ENCODE data around the gene CMTM8. TPM values are rescaled to one million over a fixed set of nuclear protein-coding genes. Genes with fewer than 3 reads are reported as not detected.

Gene CMTM8
- total RNA-seq, 1 experiment from 2014 or later: 9.0 TPM

GRCh38 chr3:32202496-32202895, 36.0 kb upstream of the CMTM8 start:
- ChIA-PET POLR2A (no interaction called here), CTCF (no interaction called here)
- DNase-seq (ENCODE audit: low spot score) (no peak), ATAC-seq (no peak)
- TF ChIP-seq MYBL2 (CRISPR knock-in tag; IDR thresholded peaks at IDR 0.05) (no peak), RELA (CRISPR knock-in tag; IDR thresholded peaks at IDR 0.05; ENCODE audit: borderline replicate concordance) (no peak), SMAD3 (CRISPR knock-in tag; IDR thresholded peaks at IDR 0.05; ENCODE audit: borderline replicate concordance) (no peak), CREM (CRISPR knock-in tag; IDR thresholded peaks at IDR 0.05) (no peak), ETV6 (CRISPR knock-in tag; IDR thresholded peaks at IDR 0.05) (no peak), CREB1 (CRISPR knock-in tag; IDR thresholded peaks at IDR 0.05) (no peak), NR2C2 (CRISPR knock-in tag; IDR thresholded peaks at IDR 0.05) (no peak), MAX (CRISPR knock-in tag; IDR thresholded peaks at IDR 0.05) (no peak), NFATC4 (CRISPR knock-in tag; IDR thresholded peaks at IDR 0.05) (no peak)
- TF ChIP-seq, protein P1, sequence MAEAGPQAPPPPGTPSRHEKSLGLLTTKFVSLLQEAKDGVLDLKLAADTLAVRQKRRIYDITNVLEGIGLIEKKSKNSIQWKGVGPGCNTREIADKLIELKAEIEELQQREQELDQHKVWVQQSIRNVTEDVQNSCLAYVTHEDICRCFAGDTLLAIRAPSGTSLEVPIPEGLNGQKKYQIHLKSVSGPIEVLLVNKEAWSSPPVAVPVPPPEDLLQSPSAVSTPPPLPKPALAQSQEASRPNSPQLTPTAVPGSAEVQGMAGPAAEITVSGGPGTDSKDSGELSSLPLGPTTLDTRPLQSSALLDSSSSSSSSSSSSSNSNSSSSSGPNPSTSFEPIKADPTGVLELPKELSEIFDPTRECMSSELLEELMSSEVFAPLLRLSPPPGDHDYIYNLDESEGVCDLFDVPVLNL (CRISPR knock-in tag; IDR thresholded peaks at IDR 0.05; ENCODE audit: borderline replicate concordance, low read depth): no peak
- TF ChIP-seq, protein P2, sequence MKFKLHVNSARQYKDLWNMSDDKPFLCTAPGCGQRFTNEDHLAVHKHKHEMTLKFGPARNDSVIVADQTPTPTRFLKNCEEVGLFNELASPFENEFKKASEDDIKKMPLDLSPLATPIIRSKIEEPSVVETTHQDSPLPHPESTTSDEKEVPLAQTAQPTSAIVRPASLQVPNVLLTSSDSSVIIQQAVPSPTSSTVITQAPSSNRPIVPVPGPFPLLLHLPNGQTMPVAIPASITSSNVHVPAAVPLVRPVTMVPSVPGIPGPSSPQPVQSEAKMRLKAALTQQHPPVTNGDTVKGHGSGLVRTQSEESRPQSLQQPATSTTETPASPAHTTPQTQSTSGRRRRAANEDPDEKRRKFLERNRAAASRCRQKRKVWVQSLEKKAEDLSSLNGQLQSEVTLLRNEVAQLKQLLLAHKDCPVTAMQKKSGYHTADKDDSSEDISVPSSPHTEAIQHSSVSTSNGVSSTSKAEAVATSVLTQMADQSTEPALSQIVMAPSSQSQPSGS (CRISPR knock-in tag; IDR thresholded peaks at IDR 0.05; ENCODE audit: borderline replicate concordance, low read depth): no peak
- TF ChIP-seq, protein P3, sequence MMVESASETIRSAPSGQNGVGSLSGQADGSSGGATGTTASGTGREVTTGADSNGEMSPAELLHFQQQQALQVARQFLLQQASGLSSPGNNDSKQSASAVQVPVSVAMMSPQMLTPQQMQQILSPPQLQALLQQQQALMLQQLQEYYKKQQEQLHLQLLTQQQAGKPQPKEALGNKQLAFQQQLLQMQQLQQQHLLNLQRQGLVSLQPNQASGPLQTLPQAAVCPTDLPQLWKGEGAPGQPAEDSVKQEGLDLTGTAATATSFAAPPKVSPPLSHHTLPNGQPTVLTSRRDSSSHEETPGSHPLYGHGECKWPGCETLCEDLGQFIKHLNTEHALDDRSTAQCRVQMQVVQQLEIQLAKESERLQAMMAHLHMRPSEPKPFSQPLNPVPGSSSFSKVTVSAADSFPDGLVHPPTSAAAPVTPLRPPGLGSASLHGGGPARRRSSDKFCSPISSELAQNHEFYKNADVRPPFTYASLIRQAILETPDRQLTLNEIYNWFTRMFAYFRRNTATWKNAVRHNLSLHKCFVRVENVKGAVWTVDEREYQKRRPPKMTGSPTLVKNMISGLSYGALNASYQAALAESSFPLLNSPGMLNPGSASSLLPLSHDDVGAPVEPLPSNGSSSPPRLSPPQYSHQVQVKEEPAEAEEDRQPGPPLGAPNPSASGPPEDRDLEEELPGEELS (CRISPR knock-in tag; IDR thresholded peaks at IDR 0.05): no peak
- TF ChIP-seq, protein P4, sequence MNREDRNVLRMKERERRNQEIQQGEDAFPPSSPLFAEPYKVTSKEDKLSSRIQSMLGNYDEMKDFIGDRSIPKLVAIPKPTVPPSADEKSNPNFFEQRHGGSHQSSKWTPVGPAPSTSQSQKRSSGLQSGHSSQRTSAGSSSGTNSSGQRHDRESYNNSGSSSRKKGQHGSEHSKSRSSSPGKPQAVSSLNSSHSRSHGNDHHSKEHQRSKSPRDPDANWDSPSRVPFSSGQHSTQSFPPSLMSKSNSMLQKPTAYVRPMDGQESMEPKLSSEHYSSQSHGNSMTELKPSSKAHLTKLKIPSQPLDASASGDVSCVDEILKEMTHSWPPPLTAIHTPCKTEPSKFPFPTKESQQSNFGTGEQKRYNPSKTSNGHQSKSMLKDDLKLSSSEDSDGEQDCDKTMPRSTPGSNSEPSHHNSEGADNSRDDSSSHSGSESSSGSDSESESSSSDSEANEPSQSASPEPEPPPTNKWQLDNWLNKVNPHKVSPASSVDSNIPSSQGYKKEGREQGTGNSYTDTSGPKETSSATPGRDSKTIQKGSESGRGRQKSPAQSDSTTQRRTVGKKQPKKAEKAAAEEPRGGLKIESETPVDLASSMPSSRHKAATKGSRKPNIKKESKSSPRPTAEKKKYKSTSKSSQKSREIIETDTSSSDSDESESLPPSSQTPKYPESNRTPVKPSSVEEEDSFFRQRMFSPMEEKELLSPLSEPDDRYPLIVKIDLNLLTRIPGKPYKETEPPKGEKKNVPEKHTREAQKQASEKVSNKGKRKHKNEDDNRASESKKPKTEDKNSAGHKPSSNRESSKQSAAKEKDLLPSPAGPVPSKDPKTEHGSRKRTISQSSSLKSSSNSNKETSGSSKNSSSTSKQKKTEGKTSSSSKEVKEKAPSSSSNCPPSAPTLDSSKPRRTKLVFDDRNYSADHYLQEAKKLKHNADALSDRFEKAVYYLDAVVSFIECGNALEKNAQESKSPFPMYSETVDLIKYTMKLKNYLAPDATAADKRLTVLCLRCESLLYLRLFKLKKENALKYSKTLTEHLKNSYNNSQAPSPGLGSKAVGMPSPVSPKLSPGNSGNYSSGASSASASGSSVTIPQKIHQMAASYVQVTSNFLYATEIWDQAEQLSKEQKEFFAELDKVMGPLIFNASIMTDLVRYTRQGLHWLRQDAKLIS (CRISPR knock-in tag; IDR thresholded peaks at IDR 0.05; ENCODE audit: borderline replicate concordance): no peak
- H3K27me3 Mint-ChIP-seq (ENCODE audit: low read depth): no peaks in the 10 kb centered on the region
- no peaks in the 10 kb centered on the region for H3K36me3 Mint-ChIP-seq
- no peak overlapping the region for H3K27ac Mint-ChIP-seq
- H3K4me3 Mint-ChIP-seq: no peak overlapping the region
- no peaks in the 10 kb centered on the region for H3K9me3 Mint-ChIP-seq
- H3K4me1 Mint-ChIP-seq: no peaks in the 10 kb centered on the region

GRCh38 chr3:32203854-32204253, 34.6 kb upstream of the CMTM8 start:
- ATAC-seq: no peak
- CTCF ChIA-PET: no interaction called here
- TF ChIP-seq ETV6 (CRISPR knock-in tag; IDR thresholded peaks at IDR 0.05) (no peak), MAX (CRISPR knock-in tag; IDR thresholded peaks at IDR 0.05) (no peak), ERG (CRISPR knock-in tag; IDR thresholded peaks at IDR 0.05) (no peak), CREB1 (CRISPR knock-in tag; IDR thresholded peaks at IDR 0.05) (no peak), MXD4 (CRISPR knock-in tag; IDR thresholded peaks at IDR 0.05; ENCODE audit: borderline replicate concordance) (no peak), ATF1 (CRISPR knock-in tag; IDR thresholded peaks at IDR 0.05) (no peak), GRHL2 (CRISPR knock-in tag; IDR thresholded peaks at IDR 0.05; ENCODE audit: insufficient replicate concordance, severe bottlenecking) (no peak)
- TF ChIP-seq, protein P5, sequence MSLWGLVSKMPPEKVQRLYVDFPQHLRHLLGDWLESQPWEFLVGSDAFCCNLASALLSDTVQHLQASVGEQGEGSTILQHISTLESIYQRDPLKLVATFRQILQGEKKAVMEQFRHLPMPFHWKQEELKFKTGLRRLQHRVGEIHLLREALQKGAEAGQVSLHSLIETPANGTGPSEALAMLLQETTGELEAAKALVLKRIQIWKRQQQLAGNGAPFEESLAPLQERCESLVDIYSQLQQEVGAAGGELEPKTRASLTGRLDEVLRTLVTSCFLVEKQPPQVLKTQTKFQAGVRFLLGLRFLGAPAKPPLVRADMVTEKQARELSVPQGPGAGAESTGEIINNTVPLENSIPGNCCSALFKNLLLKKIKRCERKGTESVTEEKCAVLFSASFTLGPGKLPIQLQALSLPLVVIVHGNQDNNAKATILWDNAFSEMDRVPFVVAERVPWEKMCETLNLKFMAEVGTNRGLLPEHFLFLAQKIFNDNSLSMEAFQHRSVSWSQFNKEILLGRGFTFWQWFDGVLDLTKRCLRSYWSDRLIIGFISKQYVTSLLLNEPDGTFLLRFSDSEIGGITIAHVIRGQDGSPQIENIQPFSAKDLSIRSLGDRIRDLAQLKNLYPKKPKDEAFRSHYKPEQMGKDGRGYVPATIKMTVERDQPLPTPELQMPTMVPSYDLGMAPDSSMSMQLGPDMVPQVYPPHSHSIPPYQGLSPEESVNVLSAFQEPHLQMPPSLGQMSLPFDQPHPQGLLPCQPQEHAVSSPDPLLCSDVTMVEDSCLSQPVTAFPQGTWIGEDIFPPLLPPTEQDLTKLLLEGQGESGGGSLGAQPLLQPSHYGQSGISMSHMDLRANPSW (CRISPR knock-in tag; conservative IDR thresholded peaks at IDR 0.05; ENCODE audit: low read depth): no peak
- TF ChIP-seq, protein P6, sequence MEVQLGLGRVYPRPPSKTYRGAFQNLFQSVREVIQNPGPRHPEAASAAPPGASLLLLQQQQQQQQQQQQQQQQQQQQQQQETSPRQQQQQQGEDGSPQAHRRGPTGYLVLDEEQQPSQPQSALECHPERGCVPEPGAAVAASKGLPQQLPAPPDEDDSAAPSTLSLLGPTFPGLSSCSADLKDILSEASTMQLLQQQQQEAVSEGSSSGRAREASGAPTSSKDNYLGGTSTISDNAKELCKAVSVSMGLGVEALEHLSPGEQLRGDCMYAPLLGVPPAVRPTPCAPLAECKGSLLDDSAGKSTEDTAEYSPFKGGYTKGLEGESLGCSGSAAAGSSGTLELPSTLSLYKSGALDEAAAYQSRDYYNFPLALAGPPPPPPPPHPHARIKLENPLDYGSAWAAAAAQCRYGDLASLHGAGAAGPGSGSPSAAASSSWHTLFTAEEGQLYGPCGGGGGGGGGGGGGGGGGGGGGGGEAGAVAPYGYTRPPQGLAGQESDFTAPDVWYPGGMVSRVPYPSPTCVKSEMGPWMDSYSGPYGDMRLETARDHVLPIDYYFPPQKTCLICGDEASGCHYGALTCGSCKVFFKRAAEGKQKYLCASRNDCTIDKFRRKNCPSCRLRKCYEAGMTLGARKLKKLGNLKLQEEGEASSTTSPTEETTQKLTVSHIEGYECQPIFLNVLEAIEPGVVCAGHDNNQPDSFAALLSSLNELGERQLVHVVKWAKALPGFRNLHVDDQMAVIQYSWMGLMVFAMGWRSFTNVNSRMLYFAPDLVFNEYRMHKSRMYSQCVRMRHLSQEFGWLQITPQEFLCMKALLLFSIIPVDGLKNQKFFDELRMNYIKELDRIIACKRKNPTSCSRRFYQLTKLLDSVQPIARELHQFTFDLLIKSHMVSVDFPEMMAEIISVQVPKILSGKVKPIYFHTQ (CRISPR knock-in tag; IDR thresholded peaks at IDR 0.05): no peak

More at GRCh38 chr3:32203854-32204253, 34.6 kb upstream of the CMTM8 start:
- no peaks in the 10 kb centered on the region for H3K4me1 Mint-ChIP-seq
- H3K4me3 Mint-ChIP-seq: no peak overlapping the region
- no peaks in the 10 kb centered on the region for H3K9me3 Mint-ChIP-seq
- no peaks in the 10 kb centered on the region for H3K27me3 Mint-ChIP-seq (ENCODE audit: low read depth)
- no peaks in the 10 kb centered on the region for H3K36me3 Mint-ChIP-seq
- POLR2A ChIA-PET: no interaction called here
- no peak overlapping the region for H3K27ac Mint-ChIP-seq
- no peak for DNase-seq (ENCODE audit: low spot score)
